Stimulated activated CD4-positive, alpha-beta T cell treated with anti-CD3 and anti-CD28 coated beads, Interleukin-1b, Interleukin-23, amount 100 ng/mL, for 48 hours (primary cell): Measurements from ENCODE around the gene NCF4.

ENCODE experiments used
- DNase-seq: peaks from one replicate; pipeline ENCODE4 v3.0.0-alpha.2; 2020

The NCF4 gene

DNA sequence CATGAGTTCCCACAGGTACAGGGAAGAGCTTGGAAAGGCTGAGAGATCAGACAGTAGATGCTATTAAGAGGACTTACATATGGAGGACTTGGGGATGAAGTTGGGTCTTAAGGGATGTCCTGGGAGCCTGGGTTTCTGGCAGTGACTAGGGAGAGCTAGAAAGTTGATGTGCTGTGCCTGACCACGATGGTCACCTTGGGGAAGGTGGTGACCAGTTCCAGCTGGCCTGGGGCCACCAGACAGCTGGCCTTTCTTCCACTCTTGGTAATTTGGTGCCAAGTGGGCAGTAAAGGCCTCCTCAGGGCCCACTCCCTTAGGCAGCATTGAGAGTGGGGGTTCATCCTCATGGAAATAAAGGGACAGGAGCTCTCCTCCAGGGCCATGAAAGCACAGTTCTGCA, 38.7 kb downstream of the NCF4 start:
- DNase-seq = no peak

DNA sequence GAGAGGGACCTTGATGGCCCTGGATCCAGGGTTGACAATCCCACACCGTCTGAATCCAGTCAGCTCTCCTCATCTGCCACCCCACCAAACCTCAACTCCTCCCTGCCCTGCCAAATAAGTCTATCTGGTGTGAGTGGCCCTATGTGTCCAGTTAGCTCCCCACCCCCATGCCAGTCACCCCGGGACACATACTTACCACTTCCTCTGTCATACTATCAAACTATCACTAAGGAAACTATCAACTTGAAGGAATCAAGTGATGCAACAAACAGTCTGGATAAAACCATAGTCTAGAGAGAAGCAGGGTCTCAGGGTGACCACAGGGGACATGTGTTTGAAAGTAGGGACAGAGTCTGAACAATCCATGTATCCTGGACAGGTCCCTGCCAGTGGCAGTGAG, 39.4 kb downstream of the NCF4 start:
- DNase-seq = no peak

DNA sequence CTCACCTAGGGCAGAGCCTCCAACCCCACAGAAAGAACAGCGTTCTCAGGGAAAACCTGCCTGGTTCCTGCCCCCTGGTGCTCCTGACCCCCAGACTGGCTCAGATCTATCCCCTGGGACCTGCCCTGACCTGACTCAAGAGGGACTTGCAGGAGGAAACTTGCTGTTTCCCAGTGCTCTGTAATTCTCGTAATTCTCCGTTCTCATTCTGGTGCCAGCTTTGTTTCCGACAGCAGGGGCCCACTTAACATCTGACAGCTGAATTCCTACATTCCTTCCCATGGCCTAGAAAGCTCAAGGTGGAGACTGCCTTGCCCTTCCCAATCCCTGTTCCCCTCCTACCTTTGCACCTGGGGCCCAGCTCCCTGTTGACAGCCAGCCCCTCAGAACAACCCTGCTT, 40.1 kb downstream of the NCF4 start:
- DNase-seq = no peak

DNA sequence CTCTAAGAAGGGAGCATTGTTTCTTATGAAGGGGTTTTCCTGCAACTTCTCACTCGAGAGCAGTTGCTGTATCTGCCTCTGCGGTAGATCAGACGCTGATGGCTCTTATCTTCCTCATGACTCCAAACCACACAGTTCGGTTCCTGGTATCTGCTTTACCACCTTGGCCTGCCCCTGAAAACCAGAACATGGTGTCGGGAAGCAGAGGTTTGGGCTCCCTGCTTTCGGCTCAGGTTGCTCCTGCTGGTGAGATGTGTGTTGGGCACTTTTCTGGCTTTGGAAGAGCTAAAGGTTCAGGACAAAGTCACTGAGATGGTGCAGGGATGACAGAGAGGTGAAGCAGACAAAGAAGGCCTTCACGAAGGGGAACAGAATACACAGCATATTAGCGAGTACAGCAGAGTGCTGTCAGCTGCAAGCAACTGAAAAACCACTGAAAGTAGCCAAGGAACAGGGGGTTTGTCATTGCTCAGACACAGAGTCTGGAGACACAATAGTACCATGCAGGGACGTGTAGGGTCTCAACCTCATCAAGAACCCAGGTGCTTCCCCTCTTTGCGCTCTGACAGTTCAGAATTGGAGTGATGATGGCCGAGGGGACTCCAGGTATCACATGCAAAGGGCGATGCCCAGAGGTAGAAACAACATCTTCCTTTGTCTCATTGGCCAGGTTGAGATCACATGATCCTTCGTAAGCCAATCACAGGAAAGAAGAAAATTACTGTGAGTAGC, 40.8 kb downstream of the NCF4 start:
- no peak for DNase-seq

DNA sequence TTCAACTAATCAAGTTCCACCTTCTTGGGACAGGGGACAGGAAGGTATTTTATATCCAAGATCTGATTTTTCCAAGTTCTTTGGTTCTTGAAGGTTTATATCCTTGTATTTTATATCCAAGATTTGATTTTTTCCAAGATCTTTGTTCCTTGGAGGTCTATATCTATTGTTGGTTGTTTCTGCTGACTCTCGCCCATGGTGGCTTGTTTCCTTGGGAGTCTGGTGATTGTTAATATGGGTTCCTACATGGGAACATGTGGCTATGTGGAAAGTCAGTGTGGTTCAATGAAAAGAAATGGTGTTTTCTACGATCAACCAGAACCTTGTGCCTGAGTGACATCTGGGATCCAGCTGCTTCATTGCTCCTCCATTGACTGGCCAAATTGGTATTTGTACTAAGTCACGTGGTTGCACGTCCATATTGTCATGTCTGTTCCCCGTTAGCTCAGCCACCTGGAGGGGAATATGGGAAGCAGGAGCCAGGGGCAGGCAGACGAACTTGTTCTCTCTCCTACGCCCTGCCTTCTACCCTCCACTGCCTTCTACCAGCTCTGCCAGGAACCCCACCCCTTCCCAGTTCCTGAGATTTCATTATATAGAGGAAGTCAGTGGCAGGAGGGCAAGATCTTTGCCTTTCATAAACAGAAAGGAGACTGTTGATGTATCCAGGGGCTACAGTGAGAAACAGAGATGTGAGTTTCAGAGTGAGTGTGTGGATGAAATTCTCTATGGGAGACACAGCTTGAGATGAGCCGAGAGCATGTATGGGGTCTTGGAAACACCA, 41.5 kb downstream of the NCF4 start:
- DNase-seq = no peak

DNA sequence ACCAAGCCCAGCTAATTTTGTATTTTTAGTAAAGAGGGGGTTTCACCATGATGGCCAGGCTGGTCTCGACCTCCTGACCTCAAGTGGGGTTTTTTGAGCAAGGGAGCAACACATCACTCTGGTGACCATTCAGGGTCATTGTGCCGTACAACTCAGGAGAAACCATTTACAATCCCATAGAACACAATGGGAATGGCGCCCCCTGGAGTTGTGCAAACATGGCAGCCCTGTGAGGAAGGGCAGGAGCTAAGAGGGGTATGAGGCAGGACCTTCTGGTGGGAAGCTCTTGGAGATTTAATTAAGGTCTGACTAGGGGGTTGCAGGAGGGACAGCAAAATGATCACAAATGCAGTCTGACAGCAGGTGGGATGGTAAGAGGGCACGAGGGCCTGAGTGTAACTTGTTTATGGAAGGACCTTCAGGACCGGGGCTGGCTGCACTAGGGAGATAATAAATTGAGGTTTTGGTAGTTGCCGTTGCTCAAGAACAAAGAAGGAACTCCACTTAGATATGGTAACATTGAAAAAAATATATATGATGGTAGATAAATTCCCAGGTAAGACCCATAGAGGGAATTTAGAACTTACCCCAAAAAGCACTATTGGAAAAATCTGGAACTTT, 43.6 kb downstream of the NCF4 start:
- no peak for DNase-seq

DNA sequence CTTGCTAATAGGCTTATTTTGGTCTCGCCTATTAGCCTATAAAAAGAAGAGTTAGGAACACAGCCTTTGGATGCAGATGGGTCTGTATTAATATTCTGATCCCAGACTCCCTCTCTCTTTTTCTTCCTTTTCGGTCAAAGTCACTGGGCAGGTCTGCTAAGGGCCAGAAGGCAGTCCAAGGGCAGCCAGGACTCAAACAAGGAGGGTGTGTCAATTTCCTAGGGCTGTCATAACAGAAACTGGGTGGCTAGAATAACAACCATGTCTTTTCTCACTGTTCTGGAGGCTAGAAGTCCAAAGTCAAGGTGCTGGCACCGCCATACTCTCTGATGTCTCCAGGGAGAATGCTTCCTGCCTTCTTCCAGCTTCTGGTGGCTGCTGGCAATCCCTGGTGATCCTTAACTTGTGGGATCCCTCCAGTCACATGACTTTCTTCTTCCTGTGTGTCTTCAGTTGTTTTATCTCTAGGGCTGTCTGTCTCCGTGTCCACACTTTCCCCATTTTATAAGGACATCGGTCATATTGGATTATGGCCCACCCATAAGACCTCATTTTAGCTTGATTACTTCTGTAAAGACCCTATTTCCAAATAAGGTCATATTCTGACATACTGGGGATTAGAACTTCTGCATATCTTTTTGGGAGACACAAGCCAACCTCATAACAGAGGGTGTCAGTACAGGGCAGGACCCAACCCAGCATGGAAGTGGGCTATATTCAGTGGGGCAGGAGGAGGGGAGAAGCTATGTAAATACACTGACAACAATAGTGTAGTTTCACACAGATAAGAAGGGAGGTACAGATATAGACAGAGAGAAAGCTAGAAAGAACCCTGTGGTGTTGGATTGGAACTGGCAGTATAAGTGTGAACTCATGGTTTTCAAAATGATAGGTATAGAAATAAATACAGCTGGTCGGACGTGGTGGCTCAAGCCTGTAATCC, 46.7 kb downstream of the NCF4 start:
- DNase-seq = no peak

DNA sequence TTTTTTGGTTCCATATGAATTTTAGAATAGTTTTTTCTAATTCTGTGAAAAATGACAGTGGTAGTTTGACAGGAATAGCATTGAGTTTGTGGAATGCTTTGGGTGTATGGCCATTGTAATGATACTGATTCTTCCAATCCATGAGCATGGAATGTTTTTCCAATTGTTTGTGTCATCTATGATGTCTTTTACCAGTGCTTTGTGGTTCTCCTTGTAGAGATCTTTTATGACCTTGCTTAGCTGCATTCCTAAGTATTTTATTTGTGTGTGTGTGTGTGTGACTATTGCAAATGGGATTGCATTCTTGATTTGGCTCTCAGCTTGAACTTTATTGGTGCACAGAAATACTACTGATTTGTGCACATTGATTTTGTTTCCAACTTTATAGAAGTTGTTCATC, 49.7 kb downstream of the NCF4 start:
- no peak for DNase-seq

DNA sequence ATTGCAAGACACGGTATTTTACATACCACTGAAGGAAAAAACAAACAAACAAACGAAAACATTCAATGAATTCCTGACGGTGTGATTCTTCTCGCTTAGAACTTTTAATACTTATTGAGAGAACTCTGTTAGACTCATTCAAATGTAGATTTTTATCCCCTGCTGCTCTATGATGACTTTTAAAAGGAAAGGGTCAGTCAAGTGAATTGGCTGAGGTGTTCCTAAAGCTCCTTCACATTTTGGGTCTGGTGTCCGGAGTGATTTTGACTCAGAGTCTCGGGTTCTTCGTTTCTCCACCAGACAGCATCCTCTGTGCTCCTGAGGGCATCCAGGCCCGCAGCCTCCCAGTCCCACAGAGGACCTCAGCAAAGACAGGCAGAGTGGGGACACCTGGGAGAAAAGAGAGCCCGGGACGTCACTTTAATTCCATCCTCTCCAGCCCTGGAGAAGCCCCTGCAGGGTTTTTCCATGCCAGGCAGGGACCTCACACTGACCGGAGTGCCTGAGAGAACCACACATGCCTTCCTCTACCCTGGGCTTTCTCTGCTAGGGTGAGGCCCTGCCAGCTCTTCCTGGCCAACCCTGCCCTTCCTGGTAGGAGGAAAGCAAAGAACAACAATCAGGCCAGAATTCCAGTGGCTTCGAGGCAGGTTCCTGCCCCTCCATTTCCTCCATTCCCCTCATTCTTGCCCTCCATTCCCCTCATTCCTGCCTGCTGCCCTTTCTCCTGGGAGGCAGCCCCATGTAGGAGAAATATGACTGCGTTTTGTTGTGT, 51.3 kb downstream of the NCF4 start:
- DNase-seq = no peak

DNA sequence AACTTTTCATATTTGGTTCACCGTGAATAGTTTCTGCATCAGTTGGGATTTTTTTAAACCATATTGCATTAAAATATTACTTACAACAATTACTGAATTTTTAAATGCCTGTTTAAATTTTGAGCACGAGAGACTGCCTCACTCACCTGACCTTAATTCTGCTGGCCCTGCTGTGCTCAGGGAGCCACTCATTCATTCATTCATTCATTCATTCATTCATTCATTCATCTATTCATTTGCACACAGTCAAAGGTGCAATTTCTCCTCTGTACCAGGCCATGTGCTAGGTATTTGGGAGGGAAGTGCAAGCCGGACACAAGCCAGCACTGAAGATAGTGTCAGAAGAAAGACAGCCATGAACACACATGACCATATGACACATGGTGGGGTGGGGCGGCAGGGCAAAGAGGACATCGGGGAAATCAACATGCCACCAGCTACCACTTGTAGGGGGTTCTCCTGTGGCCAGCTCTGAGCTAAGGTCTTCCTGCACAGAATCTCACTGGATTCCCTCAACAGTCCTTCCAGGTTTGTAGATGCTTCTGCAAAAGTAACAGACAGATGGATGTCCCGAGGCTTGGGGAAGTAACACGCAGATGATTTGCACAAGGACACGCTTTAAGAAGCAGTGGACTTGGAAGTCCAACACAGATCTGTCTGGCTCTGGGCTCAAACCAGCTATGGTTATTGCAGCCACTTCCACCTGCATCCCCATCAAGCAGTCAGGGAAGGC, 52.1 kb downstream of the NCF4 start:
- DNase-seq = no peak

DNA sequence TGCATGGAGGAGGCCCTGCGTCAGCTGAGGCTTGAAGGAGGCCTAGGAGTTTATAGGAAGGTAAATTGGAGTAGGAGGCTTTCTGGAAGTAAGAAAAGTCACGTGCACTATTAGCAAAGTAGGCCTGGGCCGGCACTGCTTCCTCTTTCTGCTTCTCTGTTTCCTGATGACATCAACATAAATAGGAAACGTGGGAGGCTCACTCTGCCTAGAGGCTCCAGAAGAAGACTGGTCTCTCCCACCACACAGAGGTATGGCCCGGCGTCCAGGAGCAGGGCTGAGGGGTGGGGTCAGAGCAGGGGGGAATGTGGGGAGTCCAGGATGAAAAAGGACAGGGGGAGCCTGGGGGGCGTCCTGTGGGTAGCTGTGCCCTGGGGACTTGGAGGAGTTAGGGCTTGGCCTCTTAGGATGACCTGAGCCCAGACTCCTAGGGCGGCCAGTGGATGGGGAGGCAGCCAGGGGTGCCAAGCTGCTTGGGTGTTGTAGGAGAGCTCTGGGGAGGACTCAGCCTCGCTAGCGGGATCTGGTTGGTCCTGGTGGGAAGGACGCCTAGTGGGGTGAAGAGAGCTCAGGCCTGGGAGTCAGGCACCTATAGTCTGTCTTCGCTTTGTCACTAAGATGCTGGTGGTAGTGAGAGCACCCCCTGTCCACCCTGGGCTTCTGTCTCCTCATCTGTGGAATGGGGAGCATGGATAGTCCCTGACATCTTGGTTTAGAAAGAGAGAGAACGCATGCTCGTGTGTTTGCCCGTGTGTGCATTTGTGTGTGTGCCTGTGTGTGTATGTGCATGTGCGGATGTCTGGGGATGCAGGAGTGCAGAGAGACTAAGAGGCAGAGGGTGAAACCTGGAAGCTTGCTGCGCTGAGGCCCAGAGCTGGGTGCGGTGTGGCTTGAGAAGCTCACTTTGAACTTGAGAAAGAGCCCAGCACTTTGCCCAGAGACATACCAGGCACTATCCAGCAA, 52.9 kb downstream of the NCF4 start, which contains the start of gene CSF2RB:
Gene CSF2RB (plus strand): TSS at position 202 of the 963 bp plus-strand sequence. CDS start 8,580 bp downstream, outside the sequence.
- no peak for DNase-seq

DNA sequence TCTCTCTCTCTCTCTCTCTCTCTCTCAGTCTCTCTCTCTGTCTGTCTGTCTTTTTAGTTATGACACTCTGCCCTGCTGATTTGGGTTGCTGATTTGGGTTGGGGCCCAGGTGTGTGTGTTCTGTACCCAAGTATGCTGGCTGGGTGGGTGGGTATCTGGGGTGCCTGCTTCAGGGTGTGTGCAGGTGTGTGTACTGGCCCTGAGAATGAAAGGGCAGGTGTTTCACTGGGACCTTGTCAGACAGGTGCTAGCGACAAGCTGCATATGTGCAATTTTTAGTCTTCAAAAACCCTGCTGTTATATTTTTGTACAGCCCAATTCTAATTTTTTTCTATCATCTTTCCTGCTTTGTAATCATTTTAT, 53.6 kb downstream of the NCF4 start:
- no peak for DNase-seq

DNA sequence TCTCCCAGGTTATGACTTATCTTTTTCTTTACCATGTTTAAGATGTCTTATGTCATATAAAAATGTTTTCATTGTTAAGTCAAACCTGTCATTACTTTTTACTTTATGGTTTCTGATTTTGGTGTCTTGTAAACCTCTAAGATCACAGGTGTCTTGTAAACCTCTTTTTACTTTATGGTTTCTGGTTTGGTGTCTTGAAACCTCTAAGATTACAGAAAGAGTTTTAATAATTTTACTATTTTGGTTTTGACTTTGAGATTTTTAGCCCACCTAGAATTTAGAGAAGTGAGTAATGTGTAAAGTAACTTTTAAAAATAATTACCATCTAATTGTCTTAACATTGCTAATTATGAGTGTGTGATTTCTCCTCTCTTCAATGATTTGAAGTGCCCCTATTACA, 55.2 kb downstream of the NCF4 start:
- no peak for DNase-seq

DNA sequence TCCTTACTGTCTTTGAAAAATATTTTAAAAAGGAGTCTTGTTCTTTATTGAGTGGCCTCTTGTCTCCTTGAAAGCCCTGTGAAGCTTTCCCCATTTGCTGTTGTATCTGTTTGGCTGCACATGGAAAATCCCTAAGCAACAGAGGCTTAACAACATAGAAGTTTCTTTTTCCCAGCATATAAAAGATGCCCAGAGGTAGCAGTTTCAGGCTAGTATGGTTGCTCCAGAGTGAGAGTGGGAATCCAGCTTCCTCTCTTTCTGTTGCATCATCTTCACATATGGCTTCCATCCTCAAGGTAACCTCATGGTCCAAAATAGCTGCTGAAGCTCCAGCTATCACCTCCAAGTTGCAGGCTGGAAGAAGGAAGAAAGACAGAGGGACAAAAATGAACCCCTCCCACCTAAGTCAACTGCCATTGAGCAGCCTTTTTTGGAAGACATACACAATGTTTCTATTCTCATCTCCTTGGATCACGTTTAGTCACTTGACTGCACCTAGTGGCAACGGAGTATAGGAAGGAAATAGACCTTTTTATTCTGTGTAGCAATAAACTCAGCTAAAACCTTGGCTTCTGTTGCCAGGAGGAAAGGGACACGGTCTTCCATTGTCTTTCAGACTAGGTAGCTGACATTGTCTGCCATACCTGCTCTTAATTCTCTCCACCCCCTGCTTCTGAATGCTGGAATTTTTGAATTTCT, 57.9 kb downstream of the NCF4 start:
- DNase-seq = no peak

DNA sequence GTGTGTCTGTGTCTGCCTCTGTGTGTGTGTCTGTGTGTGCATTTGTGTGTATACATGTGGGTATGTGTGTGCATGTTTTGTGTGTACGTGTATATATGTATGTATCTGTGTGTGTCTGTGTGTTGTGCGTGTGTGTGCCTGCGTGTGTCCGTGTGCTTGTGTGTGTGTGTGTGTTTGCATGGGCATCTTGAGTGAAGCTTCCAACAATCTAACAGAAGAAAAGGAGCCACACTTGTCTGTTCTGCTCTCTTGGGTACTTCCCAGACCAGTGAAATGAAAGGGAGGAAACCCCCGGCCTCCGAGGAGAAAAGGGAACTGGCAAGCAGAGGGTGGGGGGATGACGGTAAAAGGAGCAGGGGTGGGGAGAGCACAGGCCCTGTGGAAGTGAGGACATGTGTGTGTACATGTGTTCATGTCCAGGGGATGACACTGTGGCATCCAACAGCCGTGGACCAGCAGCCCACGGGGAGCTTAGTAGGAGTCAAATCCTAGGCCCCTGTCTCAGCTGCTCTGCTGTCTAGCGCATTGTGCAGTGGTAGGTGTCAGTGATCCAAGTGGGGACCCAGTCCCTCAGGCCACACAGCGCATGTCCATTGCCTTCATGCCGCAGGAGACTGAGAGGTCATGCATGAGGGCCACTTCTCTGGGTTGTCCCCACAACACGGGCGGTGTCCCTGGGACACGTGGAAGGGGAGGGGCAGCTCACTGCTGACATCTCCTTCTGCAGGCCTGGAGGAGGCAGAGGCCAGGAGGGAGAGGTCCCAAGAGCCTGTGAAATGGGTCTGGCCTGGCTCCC, 60.7 kb downstream of the NCF4 start:
- DNase-seq = no peak

DNA sequence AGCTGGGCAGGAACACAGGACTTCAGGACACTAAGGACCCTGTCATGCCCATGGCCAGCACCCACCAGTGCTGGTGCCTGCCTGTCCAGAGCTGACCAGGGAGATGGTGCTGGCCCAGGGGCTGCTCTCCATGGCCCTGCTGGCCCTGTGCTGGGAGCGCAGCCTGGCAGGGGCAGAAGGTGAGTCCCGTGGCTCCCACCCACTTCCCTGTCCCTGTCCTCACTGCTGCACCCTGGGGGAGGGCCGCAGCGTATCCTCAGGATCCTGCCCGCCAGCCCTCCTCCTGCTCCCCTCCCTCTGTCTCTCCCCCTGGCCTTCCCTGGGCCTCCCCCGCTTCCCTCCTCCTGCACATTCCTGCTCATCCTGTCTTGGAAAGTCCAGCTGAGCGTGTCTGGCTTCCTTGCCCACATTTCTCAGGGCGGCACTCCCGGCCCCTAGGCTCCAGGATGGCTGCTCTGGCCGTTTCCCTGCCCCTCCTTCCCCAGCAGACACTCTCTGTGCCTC, 61.4 kb downstream of the NCF4 start:
- no peak for DNase-seq

DNA sequence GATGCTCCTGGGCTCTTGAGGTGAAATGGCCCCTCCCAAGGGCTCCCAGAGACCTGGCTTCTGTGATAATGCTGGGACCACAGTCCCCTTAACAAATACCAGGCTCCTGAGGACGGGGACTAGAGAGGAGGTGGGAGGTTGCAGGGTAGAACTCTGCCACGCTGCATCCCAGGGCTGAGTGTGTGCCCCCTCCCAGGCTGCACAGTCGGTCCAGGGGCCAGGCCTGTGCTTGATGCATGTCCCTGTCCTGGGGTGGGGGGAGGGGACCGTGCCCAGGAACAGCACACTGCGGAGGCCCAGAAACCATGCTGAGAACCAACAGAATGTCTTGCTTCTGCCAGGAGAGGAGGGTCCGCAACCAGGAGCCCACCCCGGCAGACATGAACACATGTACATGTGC, 61.9 kb downstream of the NCF4 start:
- DNase-seq = no peak

DNA sequence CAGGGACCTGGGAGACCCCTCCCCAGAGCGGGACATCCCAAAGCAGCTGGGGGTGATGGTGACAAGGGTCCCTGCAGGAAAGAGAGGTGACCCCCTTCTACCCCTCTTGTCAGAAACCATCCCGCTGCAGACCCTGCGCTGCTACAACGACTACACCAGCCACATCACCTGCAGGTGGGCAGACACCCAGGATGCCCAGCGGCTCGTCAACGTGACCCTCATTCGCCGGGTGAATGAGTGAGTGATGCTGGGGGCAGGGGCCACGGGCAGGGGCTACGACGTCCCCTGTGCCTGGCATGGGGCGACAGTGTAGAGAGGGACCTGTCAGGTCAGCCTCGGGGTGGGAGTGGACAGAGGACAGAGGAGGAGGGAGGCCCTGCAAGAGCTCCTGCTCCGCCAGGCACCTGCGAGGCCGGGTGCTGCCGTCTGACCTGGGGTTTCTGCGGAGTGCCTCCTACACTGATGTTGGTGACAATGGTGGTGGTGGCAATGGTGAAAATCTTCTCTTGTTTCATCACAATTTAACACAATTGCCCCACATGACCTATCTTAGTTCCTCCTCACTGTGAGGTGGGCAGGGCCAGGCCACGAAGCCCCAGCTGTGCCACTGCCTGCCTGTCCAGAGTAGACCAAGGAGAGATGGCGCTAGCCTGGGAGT, 62.5 kb downstream of the NCF4 start:
- DNase-seq = no peak
